Transverse colon (tissue), 4 donors: ENCODE data around the gene ZCWPW1. TPM values are rescaled to one million over a fixed set of nuclear protein-coding genes. Genes with fewer than 3 reads are reported as not detected.

Source experiments
- DNase-seq: peaks from one replicate; pipeline ENCODE4 v3.0.0-alpha.2; 2019
- H3K27ac ChIP-seq, 4 donors: fragments of 200-600 bp; sonication (generic); 2 replicates each; pipeline ENCODE4 v1.5.1; 2016 to 2018; ENCODE audit warnings: inconsistent platforms in 4 of 4
- H3K27me3 ChIP-seq: fragments of 200-600 bp; sonication (generic); 2 replicates; pipeline ENCODE4 v1.5.1; 2017; ENCODE audit warnings: inconsistent platforms
- H3K36me3 ChIP-seq, 4 donors: fragments of 200-600 bp; sonication (generic); 2 replicates each; pipeline ENCODE4 v1.5.1; 2017 to 2019; ENCODE audit warnings: inconsistent platforms in 4 of 4
- H3K4me1 ChIP-seq, 4 donors: fragments of 200-600 bp; sonication (generic); 2 replicates each; pipeline ENCODE4 v1.5.1; 2017 to 2020; ENCODE audit warnings: inconsistent platforms in 4 of 4
- H3K4me3 ChIP-seq, 4 donors: fragments of 200-600 bp; sonication (generic); 1 replicate in 1 of 4; 2 replicates in 3 of 4; pipeline versions ENCODE4 v1.5.1 to v1.6.1; 2017 to 2019; ENCODE audit warnings: inconsistent platforms in 4 of 4
- H3K9me3 ChIP-seq, 2 donors: fragments of 200-600 bp; sonication (generic); 2 replicates each; pipeline ENCODE4 v1.5.1; 2017 to 2019; ENCODE audit warnings: inconsistent platforms in 2 of 2
- EP300 ChIP-seq: sonication (generic); formaldehyde crosslinking; IDR thresholded peaks from one replicate; pipeline ENCODE4 v1.6.1; 2017; ENCODE audit warnings: antibody characterized with exemption, low read depth
- POLR2A ChIP-seq: fragments of 450-650 bp; IDR thresholded peaks from one replicate; pipeline ENCODE4 v1.6.1; 2016; ENCODE audit warnings: antibody characterized with exemption, mild to moderate bottlenecking, moderate library complexity
- POLR2AphosphoS5 ChIP-seq, 3 donors: sonication (generic); formaldehyde crosslinking; IDR thresholded peaks; one replicate each; pipeline ENCODE4 v1.6.1; 2016; ENCODE audit warnings: antibody characterized with exemption in 3 of 3
- WGBS, 2 donors: methylation state at CpG; one replicate each; pipeline ENCODE4 v1.1.5; 2018; ENCODE audit warnings: low coverage in 1 of 2; 5-methylcytosine and 5-hydroxymethylcytosine counted together
- in situ Hi-C, 4 donors: fragments of 200-750 bp; cut with MboI; loops; one replicate each; pipeline versions ENCODE4 v1.15.0 to v1.15.1; 2017; ENCODE audit warnings: low sequenced_read_pairs in 3 of 4, low pct_ligation_motif_present in 1 of 4, low pct_unique_long_range_greater_than_20kb in 1 of 4
- intact Hi-C: fragments of 100-400 bp; cut with DNase I; formaldehyde crosslinking; loops from one replicate; pipeline ENCODE4 v1.15.1; 2023; ENCODE audit warnings: low total_unique reads
- total RNA-seq, 4 donors: library from RNA; depleted of rRNA; stranded (reverse); fragments of >200 nt; gene quantifications; one replicate each; pipeline ENCODE4 v1.1.0, GENCODE V29; 2016
- TF ChIP-seq, protein P1 (sequence below), 5 experiments: fragments of 200-600 bp in 3 of 5; fragments of 450-650 bp in 2 of 5; sonication (generic) in 3 of 5; IDR thresholded peaks; 1 replicate in 2 of 5; 2 replicates in 3 of 5; pipeline ENCODE4 v1.5.1; 2016 to 2017; ENCODE audit warnings: antibody characterized with exemption in 5 of 5, inconsistent platforms in 3 of 5, mild to moderate bottlenecking in 2 of 5, moderate library complexity in 1 of 5

The ZCWPW1 gene
- total RNA-seq, 4 donors from 2014 or later: 0.68 to 2.4 (median 0.80) TPM; not detected in 1

DNA sequence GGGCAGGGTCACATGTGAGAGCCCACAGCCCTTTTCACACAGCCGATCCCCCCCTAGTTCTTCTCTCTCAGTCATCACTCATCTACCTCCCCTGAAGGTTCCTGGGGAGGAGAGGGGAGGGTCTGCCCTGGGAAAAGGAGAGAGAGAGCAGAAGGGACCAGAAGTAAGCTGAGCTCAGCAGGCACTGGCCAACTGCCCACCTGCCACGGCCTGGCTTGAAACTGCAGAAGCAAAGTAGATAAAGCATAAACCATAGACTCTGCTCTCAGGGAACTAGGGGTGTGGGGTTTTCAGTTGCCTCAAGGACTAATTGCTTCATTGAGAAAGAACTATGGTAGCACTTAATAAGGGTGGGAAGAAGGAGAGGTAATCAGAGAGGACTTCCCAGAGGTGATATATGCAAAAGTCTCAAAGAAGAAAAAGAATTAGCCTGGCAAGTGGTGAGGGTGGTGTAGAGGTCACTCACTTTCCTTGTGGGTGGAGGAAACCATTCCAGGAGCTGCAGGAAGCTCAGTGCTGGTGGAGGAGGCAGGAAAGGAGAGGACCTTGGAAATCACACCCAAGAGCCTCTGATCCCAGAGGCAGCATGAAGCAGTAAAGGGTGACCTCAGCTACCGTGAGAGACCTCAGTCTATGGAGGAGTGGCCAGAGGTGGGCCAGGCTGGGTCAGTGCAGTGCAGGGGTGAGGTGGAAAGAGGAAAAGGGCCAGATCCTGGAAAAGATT is 38.1 kb downstream of the ZCWPW1 start:
- 62 to 69% methylated on average over 2 to 3 of the region's 3 CpGs for WGBS, 2 donors
- Histone ChIP-seq H3K27ac (no peak overlapping the region), H3K9me3 (no peaks in the 10 kb centered on the region), H3K27me3 (peaks cover 3% of the 10 kb centered on the region), H3K36me3 (no peaks in the 10 kb centered on the region), H3K4me3 (no peak overlapping the region), H3K4me1 (no peaks in the 10 kb centered on the region)
- TF ChIP-seq, protein P1, sequence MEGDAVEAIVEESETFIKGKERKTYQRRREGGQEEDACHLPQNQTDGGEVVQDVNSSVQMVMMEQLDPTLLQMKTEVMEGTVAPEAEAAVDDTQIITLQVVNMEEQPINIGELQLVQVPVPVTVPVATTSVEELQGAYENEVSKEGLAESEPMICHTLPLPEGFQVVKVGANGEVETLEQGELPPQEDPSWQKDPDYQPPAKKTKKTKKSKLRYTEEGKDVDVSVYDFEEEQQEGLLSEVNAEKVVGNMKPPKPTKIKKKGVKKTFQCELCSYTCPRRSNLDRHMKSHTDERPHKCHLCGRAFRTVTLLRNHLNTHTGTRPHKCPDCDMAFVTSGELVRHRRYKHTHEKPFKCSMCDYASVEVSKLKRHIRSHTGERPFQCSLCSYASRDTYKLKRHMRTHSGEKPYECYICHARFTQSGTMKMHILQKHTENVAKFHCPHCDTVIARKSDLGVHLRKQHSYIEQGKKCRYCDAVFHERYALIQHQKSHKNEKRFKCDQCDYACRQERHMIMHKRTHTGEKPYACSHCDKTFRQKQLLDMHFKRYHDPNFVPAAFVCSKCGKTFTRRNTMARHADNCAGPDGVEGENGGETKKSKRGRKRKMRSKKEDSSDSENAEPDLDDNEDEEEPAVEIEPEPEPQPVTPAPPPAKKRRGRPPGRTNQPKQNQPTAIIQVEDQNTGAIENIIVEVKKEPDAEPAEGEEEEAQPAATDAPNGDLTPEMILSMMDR (IDR thresholded peaks at IDR 0.05): no peak
- TF ChIP-seq EP300: no peak
- TF ChIP-seq POLR2AphosphoS5 (IDR thresholded peaks at IDR 0.05): no peak
- no peak for TF ChIP-seq POLR2A
- in situ Hi-C loops (no loop called here), intact Hi-C loops (no loop called here)
- no peak for DNase-seq

DNA sequence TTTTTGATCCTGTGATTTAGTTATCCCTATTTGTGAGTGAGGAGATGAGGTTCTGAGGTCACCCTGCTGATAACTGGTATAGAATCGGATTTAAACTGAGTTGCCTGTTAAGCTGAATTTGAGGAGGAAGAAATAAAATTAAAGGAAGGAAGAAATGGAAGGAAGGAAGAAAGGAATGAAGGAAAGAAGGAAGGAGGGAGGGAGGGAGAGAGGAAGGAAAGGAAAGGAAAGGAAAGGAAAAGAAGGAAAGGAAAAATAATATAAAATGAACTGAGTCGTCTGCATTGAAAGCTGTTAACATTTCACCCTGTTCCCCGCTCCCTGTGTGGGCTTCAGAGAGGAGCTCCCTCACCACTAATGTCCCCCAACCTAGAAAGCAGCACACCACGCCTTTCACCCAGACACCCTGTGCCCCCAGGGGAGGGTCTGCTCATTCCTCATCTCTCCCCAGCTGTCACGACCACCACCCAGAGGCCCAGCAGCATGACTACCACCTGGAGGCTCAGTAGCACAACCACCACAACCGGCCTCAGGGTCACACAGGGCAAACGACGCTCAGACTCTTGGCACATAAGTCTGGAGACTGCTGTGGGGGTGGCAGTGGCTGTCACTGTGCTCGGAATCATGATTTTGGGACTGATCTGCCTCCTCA is 38.9 kb downstream of the ZCWPW1 start:
- Histone ChIP-seq H3K27me3 (peaks cover 3% of the 10 kb centered on the region), H3K36me3 (no peaks in the 10 kb centered on the region), H3K4me1 (no peaks in the 10 kb centered on the region), H3K27ac (no peak overlapping the region), H3K9me3 (no peaks in the 10 kb centered on the region), H3K4me3 (no peak overlapping the region)
- TF ChIP-seq EP300: no peak
- TF ChIP-seq POLR2AphosphoS5 (IDR thresholded peaks at IDR 0.05): no peak
- TF ChIP-seq, protein P1 (IDR thresholded peaks at IDR 0.05): no peak
- no peak for TF ChIP-seq POLR2A
- no peak for DNase-seq
- in situ Hi-C loops: no loop called here
- intact Hi-C loops: no loop called here
- WGBS, 2 donors: 72 to 83% methylated on average over 1 to 8 of the region's 9 CpGs

DNA sequence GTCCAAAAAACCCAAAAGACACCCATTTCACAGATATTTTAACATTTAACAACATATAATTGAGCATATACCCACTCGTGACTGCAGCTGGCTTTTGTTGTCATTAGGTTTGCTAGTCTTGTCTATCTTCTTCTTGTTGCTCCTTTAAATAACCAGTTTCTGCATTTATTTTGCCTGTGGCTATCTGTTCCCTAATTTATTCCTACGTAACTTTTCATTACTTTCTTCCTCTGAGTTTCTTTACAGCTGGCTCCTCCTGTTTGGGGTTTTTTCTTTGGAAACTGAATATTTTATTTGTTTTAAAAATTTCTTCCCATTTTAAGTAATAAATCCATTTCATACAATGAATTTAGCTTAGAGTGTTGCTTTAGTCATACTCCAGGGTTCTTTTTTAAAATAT is 40.8 kb downstream of the ZCWPW1 start:
- intact Hi-C loops: no loop called here
- DNase-seq: no peak
- peaks cover 3% of the 10 kb centered on the region for H3K27me3 ChIP-seq
- H3K9me3 ChIP-seq: no peaks in the 10 kb centered on the region
- TF ChIP-seq EP300: no peak
- TF ChIP-seq, protein P1 (IDR thresholded peaks at IDR 0.05): no peak
- TF ChIP-seq POLR2AphosphoS5 (IDR thresholded peaks at IDR 0.05): no peak
- TF ChIP-seq POLR2A: no peak
- no peaks in the 10 kb centered on the region for H3K4me1 ChIP-seq
- H3K27ac ChIP-seq: no peak overlapping the region
- no peaks in the 10 kb centered on the region for H3K36me3 ChIP-seq
- WGBS, 2 donors: 69 to 75% methylated on average over 2 of the region's 2 CpGs
- in situ Hi-C loops: no loop called here
- H3K4me3 ChIP-seq: no peak overlapping the region

DNA sequence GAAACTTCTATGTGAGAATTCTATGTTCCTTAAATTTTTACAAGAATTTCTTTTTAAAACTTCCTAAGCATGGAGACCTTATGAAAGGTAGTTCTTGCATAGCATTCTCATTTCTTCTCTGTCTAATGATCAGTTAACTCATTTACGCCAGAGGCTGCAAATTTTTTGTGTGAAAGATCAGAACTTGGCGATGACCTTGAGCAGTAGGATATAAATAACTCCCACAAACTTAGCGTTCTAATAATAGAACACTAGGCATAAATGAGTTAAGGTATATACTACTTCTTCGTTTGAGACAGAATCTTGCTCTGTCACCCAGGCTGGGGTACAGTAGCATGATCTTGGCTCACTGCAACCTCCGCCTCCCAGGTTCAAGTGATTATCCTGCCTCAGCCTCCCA is 41.6 kb downstream of the ZCWPW1 start:
- H3K36me3 ChIP-seq: no peaks in the 10 kb centered on the region
- no peak overlapping the region for H3K4me3 ChIP-seq
- in situ Hi-C loops: no loop called here
- intact Hi-C loops: no loop called here
- 67% methylated on average over 5 of the region's 5 CpGs for WGBS, 2 donors
- no peak for DNase-seq
- H3K27me3 ChIP-seq: peaks cover 3% of the 10 kb centered on the region
- no peaks in the 10 kb centered on the region for H3K4me1 ChIP-seq
- no peak for TF ChIP-seq POLR2AphosphoS5 (IDR thresholded peaks at IDR 0.05)
- TF ChIP-seq EP300: no peak
- TF ChIP-seq POLR2A: no peak
- TF ChIP-seq, protein P1 (IDR thresholded peaks at IDR 0.05): no peak
- H3K27ac ChIP-seq: no peak overlapping the region
- no peaks in the 10 kb centered on the region for H3K9me3 ChIP-seq
